GM12873 (cell line): ENCODE results near the gene EFNB2.

Experiments
- CTCF ChIP-seq: IDR thresholded peaks from 2 replicates; pipeline ENCODE4 v1.5.1; 2012; ENCODE audit warnings: low read depth, mild to moderate bottlenecking, moderate library complexity, low read length, control low read depth; ENCODE audit not compliant: insufficient read depth; ENCODE audit errors: missing control alignments

EFNB2 gene

GRCh38 chr13:106468207-106468606 lies 67.3 kb downstream of the EFNB2 start:
- no peak for TF ChIP-seq CTCF

- no peak for TF ChIP-seq CTCF
Measured at GRCh38 chr13:106467427-106468122, 67.9 kb downstream of the EFNB2 start.

GRCh38 chr13:106466691-106467426 lies 68.6 kb downstream of the EFNB2 start:
- no peak for TF ChIP-seq CTCF

DNA sequence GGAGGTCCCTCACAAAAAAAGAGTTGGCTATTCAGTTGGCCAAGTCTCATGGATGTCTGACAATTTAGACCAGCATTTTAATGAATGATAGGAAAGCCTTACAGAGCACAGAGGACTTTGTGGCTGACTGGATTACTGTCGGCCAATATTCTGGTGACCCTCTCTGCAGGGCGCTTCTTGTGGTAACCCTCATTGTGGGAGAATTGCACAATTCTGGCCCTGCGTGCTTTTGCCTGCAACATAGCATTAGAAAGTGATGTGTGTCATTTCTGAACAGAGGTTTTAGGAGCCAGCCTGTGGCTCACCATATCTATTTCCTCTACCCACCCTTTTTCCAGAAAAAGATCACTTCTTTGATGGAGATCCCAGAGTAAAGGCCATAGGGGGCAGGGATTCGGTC lies 71.4 kb downstream of the EFNB2 start:
- TF ChIP-seq CTCF, result no peak

DNA sequence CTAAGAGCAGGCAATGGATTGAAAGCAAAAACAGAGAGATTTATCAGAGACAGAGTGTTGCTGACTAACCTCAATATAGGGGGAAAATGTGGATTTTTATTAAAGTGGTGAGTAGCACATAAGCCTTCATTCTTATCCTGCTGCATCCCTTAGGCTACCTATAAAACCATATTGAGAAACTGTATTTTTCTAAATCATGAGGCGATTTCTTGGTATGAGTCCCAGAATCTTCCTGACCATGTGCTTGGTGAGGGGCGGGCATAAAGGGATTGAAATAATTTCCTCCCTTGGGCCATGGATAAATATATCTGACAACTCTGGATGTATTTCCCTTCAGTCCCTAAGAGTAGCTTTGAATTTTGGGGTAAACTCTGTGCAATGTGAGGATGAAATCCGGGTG lies 72.8 kb downstream of the EFNB2 start:
- TF ChIP-seq CTCF, result no peak

DNA sequence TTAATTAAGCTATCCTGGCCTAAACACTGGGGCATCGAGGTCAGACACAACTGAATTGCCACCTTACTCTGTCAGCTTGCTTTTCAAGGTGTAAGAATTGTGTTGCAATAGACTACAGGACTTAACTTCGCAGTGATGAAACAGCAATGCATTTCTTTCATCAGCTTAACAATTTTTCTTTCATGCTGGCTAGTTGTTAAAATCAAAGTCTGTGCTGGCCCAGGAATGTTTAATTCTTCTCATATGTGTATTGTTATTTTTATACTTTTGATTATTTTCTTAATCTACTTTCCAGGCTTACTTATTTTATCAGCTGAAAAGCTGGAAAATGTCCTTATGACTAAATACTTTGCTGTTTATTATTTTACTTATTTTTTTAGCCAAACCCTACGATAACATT lies 79.7 kb downstream of the EFNB2 start:
- TF ChIP-seq CTCF, result no peak

- no peak for TF ChIP-seq CTCF
Measured at GRCh38 chr13:106455190-106455589, 80.3 kb downstream of the EFNB2 start.
